NCI-H1694 treated with DMSO at 0.1 percent for 48 hours (cell line): ENCODE results near the gene SULF2.
"Not testable (repeated sequence)": the region's sequence is repeated elsewhere in the genome, so short reads cannot be mapped to it uniquely, and the experiment has no call there.

Source experiments
- DNase-seq: peaks from one replicate; lab custom pipeline; 2025; lab: John Stamatoyannopoulos, UW

SULF2 gene

GRCh38 chr20:47804972-47805371 lies 19.7 kb upstream of the SULF2 start:
- DNase-seq = not testable (repeated sequence)

DNA sequence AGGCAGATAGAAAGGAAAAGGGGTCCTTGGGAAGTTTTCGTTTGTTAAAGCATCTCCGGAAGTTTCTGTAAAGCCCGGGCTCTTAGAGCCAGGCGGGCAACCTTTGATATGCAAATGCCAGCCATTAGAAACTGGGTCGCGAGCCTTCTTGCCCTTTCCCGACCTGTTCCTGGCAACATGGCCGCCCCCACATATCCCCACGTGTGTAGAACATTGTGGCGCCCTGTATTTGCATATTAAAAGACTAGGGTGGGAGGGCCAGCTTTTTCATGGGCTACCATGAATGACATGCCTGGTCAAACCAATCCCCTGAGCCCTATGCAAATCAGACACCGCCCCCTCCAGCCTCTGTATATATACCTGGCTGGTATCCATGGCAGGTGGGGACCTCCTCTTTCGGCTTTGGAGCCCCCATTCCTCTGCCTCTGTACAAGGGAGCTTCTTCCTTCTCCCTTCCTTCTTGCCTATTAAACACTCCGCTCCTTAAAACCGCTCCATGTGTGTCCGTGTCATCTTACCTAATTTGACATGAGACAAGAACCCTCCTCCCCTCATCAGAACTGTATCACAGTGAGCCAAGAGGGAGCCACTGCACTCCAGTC lies 19.0 kb upstream of the SULF2 start:
- not testable (repeated sequence) for DNase-seq

- no peak for DNase-seq
Measured at GRCh38 chr20:47802975-47803374, 17.7 kb upstream of the SULF2 start.

GRCh38 chr20:47802226-47802920 lies 17.1 kb upstream of the SULF2 start:
- no peak for DNase-seq

DNA sequence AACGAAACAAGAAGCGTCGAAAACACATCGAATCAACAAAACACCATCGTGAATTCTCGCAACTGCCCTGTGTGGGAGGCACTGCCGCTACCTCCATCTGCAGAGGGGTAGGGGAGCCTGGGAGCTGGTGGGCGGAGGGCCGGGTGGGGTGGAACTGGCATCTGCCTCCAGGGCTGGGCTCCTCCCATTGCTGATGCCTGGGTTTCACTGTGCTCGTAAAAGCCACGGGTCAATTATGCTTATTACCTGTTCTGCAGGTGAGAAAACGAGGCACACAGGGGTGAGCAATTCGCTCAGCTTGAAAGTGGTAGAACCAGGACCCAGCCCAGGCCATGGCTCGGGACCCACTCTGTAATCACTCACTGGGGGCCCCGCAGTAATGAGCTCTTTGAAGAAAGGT lies 16.5 kb upstream of the SULF2 start:
- no peak for DNase-seq

- DNase-seq = no peak
Measured at GRCh38 chr20:47801079-47801478, 15.8 kb upstream of the SULF2 start.

GRCh38 chr20:47800623-47801022 lies 15.3 kb upstream of the SULF2 start:
- DNase-seq = peak; percentile 53

GRCh38 chr20:47799116-47799715 lies 13.9 kb upstream of the SULF2 start:
- no peak for DNase-seq

- DNase-seq = no peak
Measured at GRCh38 chr20:47796971-47797370, 11.7 kb upstream of the SULF2 start.

DNA sequence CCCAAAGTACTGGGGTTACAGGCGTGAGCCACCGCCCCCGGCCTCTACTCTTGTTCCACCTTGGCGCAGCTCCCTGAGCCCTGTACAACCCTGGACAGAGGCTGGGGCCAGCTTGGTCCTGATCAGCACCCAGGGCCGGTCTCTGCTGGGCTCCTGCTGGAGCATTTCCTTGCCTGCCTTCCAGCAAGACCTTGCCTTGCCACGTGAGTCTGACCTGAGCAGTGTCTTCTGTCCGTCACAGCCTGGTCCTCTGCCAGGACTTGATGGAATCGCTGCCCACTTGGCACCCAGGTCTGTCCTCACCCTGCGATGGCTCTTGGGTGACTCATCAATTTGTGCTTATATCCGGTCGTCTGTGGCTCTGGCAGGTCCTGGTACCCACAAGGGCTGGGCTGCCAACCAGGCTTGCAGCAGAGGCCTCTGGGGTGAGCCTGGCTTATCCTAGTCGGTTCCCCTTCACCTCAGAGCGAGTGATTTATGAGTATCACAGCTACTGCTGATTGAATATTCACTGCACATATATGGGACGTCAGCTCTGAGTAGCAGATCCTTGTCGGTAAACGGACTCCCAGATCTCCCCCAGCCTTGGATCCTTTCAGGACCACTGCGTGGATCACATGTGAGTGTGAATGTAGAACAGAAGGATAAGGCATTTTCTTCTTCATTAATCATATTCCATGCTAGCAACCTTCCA lies 10.1 kb upstream of the SULF2 start:
- DNase-seq = no peak

GRCh38 chr20:47794264-47794663 lies 9.0 kb upstream of the SULF2 start:
- not testable (repeated sequence) for DNase-seq

- DNase-seq = peak; percentile 35
Measured at GRCh38 chr20:47792021-47792618, 6.8 kb upstream of the SULF2 start.

DNA sequence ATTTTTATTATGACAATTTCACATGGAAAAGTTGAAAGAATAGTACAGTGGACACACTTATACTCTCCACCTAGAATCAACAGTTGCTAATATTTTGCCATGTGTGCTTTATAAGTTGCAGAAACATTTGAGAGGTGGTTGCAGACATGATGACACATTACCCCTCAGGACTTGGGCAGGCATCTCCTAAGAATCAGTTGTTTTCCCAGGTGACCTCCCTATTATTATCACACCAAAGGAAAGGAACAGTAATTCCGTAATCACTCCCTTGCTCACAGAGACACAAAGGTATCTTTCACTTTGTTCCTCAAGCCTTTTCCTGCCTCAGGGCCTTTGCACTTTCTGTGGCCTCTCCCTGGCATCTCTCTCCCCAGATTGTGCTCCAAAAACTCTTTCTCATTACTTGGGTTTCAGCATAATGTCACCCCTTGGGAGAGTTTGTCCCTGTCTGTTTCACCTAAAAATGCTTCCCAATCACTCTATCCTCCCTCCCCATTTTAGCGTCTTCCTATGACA lies 5.9 kb upstream of the SULF2 start:
- DNase-seq = no peak

- DNase-seq = no peak
Measured at GRCh38 chr20:47790580-47790965, 5.3 kb upstream of the SULF2 start.

GRCh38 chr20:47789764-47790579 lies 4.7 kb upstream of the SULF2 start:
- no peak for DNase-seq

GRCh38 chr20:47789081-47789763 lies 3.9 kb upstream of the SULF2 start:
- no peak for DNase-seq

- no peak for DNase-seq
Measured at GRCh38 chr20:47788741-47789080, 3.4 kb upstream of the SULF2 start.

DNA sequence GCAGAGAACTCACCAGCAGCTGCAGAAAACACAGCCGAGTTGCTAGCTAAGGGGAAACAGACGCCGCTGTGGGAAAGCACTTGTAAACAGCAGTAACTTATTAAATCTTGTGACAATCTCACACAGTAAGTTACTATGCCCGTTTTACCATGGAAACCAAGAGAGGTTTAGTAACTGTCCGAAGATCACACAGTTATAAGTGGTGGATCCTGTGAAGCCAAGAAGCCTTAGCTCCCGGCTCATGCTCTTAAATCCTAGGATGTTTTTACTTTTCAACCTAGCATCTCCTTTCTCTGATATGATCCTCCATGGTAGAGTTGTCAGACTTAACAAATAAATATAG lies 1.5 kb upstream of the SULF2 start:
- peak; percentile 39 for DNase-seq

DNA sequence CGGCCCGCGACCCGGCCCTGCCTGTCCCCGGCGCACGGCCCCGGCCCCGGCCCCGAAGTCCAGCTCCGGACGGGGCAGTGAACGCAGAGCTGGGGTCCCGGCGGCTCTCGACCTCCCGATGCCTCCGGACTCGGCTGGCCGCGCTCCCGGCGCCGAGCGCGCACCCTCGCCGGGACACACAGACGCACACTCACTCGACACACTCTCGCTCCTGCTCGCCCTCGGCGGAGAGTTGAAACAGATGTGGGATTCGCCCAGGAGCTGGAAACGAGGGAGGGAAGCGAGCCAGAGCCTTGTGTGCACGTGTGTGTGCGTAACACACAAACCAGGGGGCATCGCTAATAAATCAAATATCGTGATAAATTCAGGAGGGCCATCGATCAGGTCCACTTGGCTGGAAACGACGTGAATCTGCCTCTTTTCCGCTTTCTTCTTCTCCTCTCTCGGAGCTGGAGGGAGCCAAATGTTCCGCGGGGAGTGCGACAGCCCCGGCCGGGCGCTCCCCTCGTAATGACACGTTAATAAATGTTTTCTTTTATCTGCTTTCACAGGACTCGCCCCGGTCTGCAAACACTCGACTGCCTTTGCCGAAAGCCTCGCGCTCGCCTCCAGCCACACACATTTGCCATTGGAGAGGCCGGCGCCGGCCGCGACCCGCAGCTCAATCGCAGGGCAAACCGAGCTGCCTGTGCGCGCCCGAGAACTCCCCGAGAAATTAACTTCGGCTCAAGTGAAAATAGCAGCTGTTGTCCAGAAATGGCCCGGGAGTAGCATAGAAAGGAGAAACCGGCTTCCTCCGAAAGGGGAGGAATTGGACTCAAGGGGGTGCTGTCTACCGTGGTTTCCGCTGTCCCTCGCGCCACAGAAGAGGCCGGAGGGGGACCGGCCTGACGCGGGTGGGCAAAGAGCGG lies 828 bp upstream of the SULF2 start:
- peak; percentile 50 for DNase-seq
